HG02798 (cell line): ENCODE data around the gene TMCC2.
"Not testable (repeated sequence)": the region's sequence is repeated elsewhere in the genome, so short reads cannot be mapped to it uniquely, and the experiment has no call there.

ENCODE experiments used
- ATAC-seq: cut with Tn5 transposase; IDR thresholded peaks from one replicate; pipeline ENCODE4 v1.9.1; 2021; ENCODE audit warnings: mild to moderate bottlenecking; ENCODE audit not compliant: unreplicated experiment, poor library complexity

Gene TMCC2

DNA sequence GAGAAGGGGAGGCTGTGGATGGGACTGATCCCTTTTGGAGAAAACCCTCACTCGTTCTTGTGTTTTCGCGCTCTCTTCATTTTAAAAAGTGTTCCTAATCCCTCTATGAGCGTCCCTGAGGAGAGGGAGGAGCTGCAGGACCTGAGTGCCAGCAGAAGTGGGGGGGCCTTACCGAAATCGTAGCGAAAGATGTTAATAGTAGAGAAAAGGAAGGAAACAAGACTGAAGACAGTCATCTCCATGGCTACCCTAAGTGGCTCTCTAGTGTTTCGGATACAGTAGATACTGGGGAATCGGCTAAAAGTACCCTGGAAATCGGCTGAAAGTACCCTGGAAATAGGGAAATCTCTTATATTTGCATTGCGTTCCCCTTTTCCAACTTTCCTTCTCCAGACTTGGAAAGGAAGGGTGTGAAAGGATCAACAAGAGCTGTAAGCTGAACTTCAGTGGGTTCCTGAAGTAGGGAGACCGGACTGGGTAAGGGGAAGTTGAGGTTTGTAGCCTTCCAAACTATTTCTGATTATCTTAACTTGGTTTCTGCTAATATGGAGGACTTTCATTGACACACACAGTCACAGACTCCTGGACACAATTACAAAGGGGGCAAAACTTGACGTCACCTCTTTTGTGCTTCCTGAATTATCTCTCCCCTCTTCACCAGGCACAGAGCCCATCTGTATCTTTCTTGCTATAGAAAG, 15.8 kb upstream of the TMCC2 start:
- ATAC-seq: peak; percentile 20

DNA sequence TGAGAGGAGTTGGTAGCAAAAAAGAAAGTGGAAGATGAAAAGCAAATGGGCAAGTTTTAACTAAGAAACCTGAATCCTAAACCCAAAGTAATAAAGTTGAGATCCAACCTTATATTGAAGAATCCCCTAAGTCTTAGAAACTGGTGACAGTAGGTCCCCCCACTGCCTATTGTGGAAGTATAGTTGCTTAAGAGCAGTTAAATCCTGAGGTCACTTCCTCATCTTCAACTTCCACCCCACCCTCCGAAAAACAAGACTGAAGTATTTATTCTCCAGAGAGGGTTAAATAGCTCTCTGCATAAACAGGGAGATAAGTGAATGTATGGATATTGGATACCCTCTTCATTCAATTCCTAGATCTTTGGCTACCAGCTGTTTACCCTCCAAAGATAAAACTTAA, 13.0 kb upstream of the TMCC2 start:
- ATAC-seq: no peak

DNA sequence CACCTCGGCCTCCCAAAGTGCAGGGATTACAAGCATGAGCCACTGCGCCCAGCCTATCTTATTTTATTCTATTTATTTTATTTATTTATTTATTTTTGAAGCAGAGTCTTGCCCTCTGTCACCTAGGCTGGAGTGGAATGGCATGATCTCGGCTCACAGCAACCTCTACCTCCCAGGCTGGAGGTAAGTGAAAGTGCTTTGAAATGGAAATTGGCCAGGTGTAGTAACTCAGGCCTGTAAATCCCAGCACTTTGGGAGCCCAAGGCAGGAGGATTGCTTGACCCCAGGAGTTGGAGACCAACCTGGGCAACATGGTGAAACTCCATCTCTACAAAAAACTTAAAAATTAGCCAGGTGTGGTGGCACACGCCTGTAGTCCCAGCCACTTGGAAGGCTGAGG, 11.2 kb upstream of the TMCC2 start:
- no peak for ATAC-seq

DNA sequence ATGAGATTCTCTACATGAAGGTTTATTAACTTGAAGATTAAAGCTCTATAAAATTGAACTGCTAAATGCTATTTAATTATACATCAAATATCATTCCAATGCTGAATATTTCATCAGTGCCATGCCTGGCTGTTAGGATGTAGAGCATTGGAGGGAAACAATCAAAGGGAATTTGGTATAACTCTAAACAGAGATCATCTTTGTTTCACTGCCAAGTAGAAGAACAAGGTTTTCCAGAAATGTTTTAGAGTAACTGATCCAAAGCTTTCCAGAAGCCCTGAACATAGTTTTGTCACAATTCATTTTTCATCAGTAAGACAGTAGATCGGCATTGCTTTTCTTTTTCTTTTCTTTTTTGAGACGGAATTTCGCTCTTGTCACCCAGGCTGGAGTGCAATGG, 10.3 kb upstream of the TMCC2 start:
- no peak for ATAC-seq

DNA sequence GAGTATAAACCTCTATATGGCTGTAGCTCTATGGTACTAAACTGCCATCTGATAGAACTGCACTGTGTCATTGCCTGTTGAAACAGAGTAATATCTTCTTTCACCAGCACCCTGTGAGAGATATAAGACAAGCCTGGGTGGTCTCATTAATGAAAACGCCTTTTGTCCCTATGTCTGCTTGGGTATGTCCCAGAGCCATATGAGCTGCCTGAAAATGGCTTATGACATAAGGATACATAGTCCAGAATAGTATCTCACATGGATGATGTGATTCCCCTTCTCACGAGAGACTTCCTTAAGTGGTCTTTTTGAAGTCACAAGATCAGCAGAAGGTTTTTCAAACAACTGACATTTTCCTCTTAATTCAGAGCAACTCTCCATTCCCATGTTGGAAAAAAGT, 7.3 kb upstream of the TMCC2 start:
- no peak for ATAC-seq

DNA sequence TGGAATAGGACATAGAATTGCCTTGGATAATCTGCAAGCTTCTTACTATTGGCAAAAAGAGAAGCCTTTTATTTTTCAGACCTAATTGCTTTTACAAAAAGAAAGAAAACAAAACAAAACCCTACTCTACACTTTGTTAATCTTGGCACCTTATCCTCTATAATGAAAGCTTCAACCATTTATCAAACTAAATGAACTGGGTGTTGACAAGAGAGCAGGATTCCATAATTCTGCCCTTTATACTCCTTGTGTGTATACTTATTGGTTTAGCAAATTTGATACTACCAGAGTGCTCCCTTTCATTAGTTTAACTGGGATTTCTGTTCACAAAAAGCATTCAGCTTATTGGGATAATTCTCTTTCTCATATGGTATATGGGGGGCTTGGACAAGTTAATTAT, 3.0 kb upstream of the TMCC2 start:
- ATAC-seq: no peak

DNA sequence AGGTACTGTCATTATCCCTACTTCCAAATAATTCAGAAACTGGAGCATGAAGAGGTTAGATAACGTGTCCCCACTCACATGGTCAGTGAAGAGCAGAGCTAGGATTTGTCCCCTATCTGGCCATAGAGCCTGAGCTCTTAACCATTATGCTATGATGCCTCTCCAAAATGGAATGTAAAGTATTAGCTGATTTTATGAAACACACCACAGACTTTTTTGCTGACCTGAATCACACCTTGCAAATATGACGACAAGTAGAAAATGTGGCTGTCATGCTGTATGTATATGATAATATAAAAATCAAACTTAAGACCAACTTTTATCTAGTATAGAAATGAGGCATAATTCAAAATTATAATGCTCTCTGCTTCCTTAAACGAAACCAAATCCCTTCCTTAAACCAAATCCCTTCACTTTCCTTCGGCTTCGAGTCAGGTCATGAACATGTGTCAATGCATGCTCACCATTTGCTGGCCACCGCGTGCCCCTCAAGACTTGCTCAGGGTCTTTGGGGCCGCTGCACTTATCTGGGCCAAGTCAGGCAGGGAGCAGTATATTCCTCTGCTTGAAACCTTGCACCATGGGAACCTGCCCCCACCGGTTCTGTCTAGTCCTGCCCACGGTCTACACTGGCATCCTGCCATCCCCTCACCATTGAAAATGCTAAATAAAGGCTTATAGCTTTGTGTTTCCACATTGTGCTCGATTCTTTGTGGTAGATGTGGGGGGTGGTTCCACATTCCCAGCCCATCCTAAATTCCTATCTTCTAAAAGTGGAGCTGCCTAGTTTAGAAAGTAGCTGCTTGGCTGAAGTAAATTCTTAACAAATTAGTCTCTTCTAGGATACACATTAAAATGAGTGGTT, 1.6 kb upstream of the TMCC2 start:
- ATAC-seq: no peak

DNA sequence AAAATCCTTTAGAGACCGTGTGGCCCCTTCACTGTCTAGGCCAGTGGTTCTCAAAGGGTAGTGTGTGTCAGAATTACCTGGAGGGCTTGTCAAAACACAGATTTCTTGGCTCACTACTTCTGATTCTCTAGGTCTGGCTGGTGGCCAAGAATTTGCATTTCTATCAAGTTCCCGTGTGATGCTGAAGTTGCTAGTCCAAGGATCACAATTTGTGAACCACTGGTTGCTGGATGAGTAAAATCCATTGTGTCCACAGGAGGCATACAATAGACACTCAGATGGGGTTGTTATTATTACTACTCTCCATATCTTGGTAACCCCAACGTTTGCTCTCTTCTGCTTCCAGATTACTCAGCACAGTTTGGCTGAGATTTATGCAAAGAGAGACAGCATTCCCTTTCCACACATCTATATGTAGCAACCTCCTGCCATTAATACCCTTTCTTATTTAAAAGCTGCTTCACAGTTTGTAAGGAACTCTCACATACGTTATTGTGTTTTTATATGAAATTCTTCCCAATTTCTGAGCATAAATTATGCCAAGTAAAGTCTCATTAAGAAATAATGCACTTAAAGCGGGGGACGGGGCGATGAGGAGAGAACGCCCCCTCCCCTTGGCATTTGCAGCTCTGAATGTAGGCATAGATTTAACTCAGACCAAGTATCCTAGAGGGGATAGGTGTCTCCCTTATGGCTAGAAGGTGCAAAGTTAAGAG, 720 bp upstream of the TMCC2 start:
- ATAC-seq: no peak

DNA sequence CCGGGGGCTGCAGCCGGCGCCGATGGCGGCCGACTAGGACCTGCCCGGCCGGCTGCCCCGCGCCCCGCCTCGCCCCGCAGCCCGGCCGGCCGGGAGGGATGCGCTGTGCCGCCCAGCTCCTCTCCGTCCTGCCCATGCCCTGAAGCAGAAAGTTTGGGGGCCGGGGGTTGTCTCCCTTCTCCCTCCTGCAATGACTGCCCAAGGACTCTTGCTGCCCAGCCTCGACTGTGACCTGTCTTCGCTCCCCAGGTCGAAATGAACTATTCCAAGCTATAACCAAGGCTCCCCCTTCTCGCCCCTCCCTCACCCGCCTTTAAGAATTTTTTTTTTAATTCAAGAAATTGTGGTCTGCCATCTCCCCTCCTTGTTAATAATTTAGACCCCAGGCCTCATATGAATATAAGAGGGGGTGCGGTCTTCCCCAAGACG, 361 bp downstream of the TMCC2 start:
- ATAC-seq: peak; percentile 23

DNA sequence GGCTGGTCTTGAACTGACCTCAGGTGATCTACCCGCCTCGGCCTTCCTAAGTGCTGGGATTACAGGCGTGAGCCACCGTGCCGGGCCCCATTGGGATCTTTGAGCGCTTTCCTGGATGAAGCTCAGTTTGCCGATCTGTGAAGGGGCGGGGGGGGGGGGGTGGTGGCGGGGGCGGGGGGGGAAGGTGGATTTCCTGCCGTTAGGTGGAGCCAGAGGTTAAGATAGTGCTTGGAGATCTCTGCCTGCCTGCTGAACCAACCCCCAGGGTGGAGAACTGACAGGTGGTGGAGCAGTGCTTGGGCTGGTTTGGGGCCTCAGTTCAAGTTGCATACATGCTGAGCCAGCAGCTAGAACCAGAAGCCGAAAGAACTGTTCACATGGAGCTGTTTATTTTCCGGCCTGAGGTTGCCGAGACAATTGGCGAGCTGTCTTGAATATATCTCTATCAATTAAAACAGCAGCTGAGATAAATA, 1.7 kb downstream of the TMCC2 start:
- no peak for ATAC-seq

DNA sequence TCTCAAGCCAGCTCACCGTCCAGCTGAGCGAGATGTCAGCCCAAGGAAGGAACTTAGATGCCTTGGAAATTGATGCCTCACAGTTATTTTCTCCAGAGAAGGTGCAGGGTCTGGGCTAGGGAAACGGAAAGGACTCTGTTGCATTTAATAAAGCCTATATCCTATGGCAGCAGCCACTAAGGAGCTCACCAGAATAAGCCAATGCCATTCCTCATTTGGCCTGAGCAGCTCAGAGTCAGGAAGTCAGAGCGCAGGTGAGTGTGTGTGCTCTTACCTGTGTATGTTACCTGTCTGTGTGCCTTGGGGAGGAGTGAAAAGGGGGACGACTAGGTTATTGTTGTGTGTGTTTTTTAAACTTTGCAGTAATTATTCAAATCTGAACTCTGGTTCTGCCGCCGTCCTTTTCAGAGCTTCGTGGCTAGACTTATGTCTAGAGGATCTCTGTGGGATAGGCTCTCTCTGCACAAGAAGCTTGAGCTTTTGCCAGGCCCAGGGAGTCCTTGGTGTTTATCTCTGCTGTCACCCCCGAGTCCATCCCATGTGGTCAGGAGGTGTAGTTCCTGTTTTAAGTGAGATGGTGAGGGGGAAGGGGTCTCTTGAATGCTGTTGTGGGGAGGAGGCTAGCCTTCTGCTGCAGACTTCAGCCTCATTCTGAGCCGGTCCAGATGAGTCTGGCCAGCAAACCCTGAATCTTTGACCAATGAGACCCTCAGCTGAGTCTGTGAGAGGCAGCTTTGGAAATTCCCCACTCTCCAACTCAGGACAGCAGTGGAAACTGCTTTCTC, 2.4 kb downstream of the TMCC2 start:
- no peak for ATAC-seq

DNA sequence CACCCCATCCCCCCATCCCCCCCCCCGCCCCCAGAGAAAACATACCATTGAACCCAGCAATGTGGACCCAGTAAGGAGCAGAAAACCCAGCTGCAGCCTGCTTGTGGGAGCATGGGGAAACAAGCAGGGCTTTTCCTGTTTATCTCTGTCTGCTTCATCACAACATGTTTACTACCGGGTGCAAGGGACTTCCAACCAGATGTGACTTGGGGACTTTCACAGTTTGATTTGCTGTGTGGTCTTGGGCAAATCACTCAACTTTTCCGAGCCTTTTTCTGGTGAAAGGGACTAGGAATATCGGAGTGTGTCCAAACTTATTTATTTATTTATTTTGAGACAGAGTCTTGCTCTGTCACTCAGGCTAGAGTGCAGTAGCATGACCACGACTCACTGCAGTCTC, 3.2 kb downstream of the TMCC2 start:
- no peak for ATAC-seq

DNA sequence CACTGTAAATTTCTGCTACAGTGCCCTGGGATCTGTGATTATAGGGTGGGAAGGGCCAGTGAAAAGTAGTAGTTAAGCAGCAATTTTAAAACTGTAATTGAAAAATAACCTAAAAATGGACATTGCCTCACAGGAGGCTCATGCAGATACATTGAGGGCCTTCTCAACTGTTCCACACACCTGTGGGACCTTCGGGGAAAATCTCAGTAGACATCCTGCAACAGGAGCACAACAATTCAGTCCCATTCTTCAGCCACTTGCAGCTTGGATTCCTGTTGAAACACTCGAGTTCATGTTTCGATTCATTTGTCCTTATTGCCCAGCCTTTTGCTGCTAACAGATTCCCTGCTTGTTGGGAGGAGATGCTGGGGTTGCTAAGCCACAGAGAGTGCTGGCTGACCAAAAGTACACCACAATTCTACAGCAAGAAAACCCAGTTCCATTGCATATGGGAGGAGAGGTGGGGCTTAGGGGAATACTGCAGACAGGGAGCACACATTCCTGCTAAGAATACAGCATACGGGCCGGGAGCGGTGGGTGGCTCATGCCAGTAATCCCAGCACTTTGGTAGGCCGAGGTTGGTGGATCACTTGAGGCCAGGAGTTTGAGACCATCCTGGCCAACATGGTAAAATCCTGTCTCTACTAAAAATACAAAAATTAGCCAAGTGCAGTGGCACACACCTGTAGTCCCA, 4.5 kb downstream of the TMCC2 start:
- ATAC-seq: no peak

DNA sequence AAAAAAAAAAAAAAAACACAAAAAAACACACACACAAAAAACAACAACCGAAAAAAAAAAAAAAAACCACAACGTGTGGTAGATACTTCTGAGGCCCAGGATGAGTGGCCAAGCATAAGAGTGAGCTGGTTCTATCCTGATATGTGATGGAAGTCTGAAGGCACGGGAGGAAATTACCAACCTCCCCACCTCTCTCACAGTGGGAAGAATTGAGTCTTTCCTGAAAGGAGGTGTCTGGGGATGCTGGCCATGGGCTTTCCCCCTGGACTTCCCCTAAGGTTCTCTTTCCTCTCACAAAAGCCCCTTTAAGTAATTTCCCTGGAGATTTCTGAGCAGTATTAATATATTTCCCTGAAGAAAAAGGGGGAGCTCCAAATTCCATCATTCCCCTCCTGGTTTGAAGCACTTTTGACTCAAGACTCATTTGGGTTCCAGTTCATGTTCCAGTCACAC, 5.2 kb downstream of the TMCC2 start:
- ATAC-seq: no peak

DNA sequence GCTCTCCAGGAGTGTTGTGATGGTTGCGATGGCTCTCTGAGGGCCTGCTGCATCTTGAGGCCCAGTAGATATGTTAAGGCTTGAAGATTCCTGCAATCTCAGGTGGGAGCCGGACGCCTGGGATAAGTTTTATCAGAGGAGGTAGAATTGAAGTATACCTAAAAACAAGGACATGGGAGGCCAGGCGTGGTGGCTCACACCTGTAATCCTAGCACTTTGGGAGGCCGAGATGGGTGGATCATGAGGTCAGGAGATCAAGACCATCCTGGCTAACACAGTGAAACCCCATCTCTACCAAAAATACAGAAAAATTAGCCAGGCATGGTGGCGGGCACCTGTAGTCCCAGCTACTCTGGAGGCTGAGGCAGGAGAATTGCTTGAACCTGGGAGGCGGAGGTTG, 6.2 kb downstream of the TMCC2 start:
- not testable (repeated sequence) for ATAC-seq

DNA sequence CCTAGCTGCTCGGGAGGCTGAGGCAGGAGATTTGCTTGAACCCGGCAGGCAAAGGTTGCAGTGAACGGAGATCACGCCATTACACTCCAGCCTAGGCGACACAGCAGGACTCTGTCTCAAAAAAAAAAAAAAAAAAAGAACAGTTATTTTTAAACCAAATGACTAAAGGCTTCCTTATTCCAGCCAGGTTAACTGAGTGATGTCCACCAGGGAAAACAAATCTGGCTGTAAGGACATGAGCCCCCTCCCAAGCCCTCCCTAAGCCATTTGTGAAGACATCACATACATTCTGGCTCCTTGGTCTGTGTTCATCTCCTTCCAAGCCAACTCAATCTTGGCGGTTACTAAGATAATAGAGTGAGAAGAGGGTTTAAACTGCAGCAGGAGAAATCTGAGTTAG, 8.2 kb downstream of the TMCC2 start:
- no peak for ATAC-seq

DNA sequence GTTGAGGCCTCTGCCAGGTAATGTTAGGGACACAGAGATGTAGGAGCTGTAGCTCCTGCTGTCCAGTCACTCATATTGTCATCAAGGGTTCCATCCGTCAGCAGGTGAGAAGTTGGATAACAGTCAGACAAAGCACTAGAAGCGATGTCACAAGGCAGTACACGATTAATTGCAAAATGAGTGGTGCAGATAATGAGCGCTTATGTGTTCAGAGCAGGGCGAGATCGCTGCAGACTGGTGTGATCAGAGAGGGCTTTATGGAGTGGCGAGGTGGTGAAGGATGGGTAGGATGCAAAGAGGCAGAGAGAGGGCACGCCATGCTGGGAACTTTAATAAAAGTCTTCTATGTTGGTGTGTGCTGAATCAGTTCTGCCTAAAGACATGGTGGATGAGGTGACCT, 8.8 kb downstream of the TMCC2 start:
- ATAC-seq: no peak

DNA sequence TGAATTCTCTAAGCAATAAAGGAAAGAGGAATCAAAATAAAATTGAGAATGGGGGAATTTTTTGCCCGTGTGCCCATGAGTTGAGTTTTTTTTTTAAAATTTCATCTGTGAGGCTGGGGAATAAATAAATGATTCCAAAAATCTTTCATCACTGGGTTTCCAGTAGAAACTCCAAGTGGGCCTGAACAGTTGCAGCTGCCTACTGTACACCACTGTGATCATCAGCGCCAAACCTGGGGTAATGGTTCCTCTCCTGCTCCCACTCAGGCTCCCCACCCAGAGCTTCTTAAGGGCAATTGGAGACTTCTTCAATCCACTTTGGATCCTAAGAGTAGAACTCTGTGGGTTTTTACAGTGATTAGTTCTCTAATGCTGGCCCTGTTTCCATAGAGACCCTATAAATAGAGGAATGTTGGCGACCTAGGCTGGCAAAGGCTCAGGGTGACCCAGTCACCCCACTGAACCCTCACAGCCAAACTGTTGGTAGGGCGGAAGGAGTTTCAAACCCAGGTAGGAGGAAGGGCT, 9.3 kb downstream of the TMCC2 start:
- ATAC-seq: no peak
